ENCODE results near the gene ZNF620.

GRCh38 chr3:40518848-40519247 is 13.0 kb downstream of the ZNF620 start:
- TF ChIP-seq CTCF (IDR thresholded peaks at IDR 0.05; ENCODE audit: low read length), result no peak
- TF ChIP-seq EZH2 (optimal IDR thresholded peaks at IDR 0.05; ENCODE audit: low read depth, low read length), result no peak
- TF ChIP-seq EZH2phosphoT487 (IDR thresholded peaks at IDR 0.05; ENCODE audit: low read length), result no peak
